ENCODE data around the gene PAOX.

DNA sequence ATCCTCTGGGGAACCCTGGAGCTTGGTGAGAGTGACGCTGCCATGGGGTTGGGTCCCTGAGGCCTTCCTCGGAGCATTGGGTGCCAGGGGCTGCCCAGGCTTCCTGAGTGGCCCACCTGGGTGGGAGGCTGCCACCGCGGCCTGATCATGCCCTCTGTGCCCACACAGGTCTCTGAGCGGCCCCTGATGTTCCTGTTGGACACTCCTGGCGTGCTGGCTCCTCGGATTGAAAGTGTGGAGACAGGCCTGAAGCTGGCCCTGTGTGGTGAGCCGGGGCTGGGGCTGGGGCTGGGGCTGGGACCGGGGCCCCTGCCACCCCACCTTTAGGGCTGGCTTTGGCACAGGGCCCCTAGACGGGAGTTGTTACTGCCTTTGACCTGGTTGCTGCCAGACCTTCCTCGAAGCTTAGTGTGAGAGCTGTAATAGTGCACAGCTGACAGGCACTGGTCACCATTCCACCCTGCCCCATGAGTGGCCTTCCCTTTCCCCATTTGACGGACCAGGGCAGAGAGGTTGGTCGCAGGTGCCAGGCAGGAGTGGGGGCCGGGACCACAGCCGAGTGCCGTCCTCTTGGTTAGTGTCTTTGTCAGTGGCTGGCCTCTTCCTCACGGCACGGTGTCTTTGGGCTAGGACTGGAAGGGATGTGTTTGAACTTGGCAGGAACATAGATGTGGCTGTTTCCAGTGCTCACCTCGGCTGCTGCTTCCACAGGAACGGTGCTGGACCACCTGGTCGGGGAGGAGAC lies 23.1 kb downstream of the PAOX start:
- TF ChIP-seq, protein P1, sequence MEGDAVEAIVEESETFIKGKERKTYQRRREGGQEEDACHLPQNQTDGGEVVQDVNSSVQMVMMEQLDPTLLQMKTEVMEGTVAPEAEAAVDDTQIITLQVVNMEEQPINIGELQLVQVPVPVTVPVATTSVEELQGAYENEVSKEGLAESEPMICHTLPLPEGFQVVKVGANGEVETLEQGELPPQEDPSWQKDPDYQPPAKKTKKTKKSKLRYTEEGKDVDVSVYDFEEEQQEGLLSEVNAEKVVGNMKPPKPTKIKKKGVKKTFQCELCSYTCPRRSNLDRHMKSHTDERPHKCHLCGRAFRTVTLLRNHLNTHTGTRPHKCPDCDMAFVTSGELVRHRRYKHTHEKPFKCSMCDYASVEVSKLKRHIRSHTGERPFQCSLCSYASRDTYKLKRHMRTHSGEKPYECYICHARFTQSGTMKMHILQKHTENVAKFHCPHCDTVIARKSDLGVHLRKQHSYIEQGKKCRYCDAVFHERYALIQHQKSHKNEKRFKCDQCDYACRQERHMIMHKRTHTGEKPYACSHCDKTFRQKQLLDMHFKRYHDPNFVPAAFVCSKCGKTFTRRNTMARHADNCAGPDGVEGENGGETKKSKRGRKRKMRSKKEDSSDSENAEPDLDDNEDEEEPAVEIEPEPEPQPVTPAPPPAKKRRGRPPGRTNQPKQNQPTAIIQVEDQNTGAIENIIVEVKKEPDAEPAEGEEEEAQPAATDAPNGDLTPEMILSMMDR (IDR thresholded peaks at IDR 0.05): no peak
- TF ChIP-seq POLR2A (IDR thresholded peaks at IDR 0.05) (no peak), POLR2AphosphoS5 (IDR thresholded peaks at IDR 0.05) (no peak), EP300 (IDR thresholded peaks at IDR 0.05) (no peak)
